ENCODE measurements around the gene SLC24A4.

Gene SLC24A4

GRCh38 chr14:92427096-92427495, 104.1 kb downstream of the SLC24A4 start:
- no peak overlapping the region for H3K27ac ChIP-seq (ENCODE audit: extremely low read depth, low read depth, low read length)
- POLR2A ChIA-PET = no interaction called here
- H3K36me3 ChIP-seq (ENCODE audit: control insufficient read depth in 2 of 2, insufficient read depth in 1 of 2, low read length in 2 of 2) = no peaks in the 10 kb centered on the region
- H3K4me1 ChIP-seq (ENCODE audit: control insufficient read depth, insufficient read depth, low read length) = no peaks in the 10 kb centered on the region
- H3K9me3 ChIP-seq (ENCODE audit: control insufficient read depth, insufficient read depth, low read depth, low read length) = no peaks in the 10 kb centered on the region
- CTCF ChIA-PET = no interaction called here
- TF ChIP-seq ZBTB10 (tag by site-specific recombination; IDR thresholded peaks at IDR 0.05) (no peak), SP3 (tag by site-specific recombination; IDR thresholded peaks at IDR 0.05) (no peak), ZSCAN23 (tag by site-specific recombination; IDR thresholded peaks at IDR 0.05) (no peak), PRDM1 (tag by site-specific recombination; IDR thresholded peaks at IDR 0.05) (no peak), ZNF561 (tag by site-specific recombination; IDR thresholded peaks at IDR 0.05; ENCODE audit: borderline replicate concordance) (no peak), GLIS1 (tag by site-specific recombination; IDR thresholded peaks at IDR 0.05) (no peak), RBAK (tag by site-specific recombination; IDR thresholded peaks at IDR 0.05) (no peak), ZNF114 (tag by site-specific recombination; IDR thresholded peaks at IDR 0.05) (no peak), REPIN1 (tag by site-specific recombination; IDR thresholded peaks at IDR 0.05; ENCODE audit: low read depth) (no peak), ZNF658 (tag by site-specific recombination; IDR thresholded peaks at IDR 0.05) (no peak), ZEB2 (tag by site-specific recombination; IDR thresholded peaks at IDR 0.05) (no peak), MZF1 (tag by site-specific recombination; IDR thresholded peaks at IDR 0.05; ENCODE audit: borderline replicate concordance) (no peak), ZFP69B (tag by site-specific recombination; IDR thresholded peaks at IDR 0.05) (no peak), ZNF585B (tag by site-specific recombination; IDR thresholded peaks at IDR 0.05) (no peak), ZNF529 (tag by site-specific recombination; IDR thresholded peaks at IDR 0.05; ENCODE audit: insufficient replicate concordance) (no peak), ZNF555 (tag by site-specific recombination; conservative IDR thresholded peaks at IDR 0.05) (no peak)
- TF ChIP-seq, protein P1, sequence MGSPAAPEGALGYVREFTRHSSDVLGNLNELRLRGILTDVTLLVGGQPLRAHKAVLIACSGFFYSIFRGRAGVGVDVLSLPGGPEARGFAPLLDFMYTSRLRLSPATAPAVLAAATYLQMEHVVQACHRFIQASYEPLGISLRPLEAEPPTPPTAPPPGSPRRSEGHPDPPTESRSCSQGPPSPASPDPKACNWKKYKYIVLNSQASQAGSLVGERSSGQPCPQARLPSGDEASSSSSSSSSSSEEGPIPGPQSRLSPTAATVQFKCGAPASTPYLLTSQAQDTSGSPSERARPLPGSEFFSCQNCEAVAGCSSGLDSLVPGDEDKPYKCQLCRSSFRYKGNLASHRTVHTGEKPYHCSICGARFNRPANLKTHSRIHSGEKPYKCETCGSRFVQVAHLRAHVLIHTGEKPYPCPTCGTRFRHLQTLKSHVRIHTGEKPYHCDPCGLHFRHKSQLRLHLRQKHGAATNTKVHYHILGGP (tag by site-specific recombination; IDR thresholded peaks at IDR 0.05) = no peak
- TF ChIP-seq, protein P2, sequence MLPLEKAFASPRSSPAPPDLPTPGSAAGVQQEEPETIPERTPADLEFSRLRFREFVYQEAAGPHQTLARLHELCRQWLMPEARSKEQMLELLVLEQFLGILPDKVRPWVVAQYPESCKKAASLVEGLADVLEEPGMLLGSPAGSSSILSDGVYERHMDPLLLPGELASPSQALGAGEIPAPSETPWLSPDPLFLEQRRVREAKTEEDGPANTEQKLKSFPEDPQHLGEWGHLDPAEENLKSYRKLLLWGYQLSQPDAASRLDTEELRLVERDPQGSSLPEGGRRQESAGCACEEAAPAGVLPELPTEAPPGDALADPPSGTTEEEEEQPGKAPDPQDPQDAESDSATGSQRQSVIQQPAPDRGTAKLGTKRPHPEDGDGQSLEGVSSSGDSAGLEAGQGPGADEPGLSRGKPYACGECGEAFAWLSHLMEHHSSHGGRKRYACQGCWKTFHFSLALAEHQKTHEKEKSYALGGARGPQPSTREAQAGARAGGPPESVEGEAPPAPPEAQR (tag by site-specific recombination; IDR thresholded peaks at IDR 0.05) = no peak
- TF ChIP-seq, protein P3, sequence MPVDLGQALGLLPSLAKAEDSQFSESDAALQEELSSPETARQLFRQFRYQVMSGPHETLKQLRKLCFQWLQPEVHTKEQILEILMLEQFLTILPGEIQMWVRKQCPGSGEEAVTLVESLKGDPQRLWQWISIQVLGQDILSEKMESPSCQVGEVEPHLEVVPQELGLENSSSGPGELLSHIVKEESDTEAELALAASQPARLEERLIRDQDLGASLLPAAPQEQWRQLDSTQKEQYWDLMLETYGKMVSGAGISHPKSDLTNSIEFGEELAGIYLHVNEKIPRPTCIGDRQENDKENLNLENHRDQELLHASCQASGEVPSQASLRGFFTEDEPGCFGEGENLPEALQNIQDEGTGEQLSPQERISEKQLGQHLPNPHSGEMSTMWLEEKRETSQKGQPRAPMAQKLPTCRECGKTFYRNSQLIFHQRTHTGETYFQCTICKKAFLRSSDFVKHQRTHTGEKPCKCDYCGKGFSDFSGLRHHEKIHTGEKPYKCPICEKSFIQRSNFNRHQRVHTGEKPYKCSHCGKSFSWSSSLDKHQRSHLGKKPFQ (tag by site-specific recombination; IDR thresholded peaks at IDR 0.05) = no peak
- TF ChIP-seq, protein P4, sequence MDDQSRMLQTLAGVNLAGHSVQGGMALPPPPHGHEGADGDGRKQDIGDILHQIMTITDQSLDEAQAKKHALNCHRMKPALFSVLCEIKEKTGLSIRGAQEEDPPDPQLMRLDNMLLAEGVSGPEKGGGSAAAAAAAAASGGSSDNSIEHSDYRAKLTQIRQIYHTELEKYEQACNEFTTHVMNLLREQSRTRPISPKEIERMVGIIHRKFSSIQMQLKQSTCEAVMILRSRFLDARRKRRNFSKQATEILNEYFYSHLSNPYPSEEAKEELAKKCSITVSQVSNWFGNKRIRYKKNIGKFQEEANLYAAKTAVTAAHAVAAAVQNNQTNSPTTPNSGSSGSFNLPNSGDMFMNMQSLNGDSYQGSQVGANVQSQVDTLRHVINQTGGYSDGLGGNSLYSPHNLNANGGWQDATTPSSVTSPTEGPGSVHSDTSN (CRISPR knock-in tag; IDR thresholded peaks at IDR 0.05) = no peak
- H3K4me3 ChIP-seq (ENCODE audit: low read depth, low read length) = no peak overlapping the region

Data from HEK293 (cell line).